GM23338 (cell line): Measurements from ENCODE around the gene EGR1. TPM values are rescaled to one million over a fixed set of nuclear protein-coding genes. Genes with fewer than 3 reads are reported as not detected.

Source experiments
- ATAC-seq: fragments of 200-7000 bp; cut with Tn5 transposase; 3 replicates; pipeline ENCODE4 v1.9.1; 2020
- DNase-seq: peaks from one replicate; pipeline ENCODE4 v3.0.0-alpha.2; 2015; ENCODE audit warnings: low spot score
- H2AFZ ChIP-seq: fragments of 200-600 bp; sonication (generic); 2 replicates; pipeline ENCODE4 v1.8.0; 2016; ENCODE audit warnings: antibody characterized with exemption, mild to moderate bottlenecking, moderate library complexity
- H3F3A ChIP-seq: fragments of 200-600 bp; sonication (generic); replicated peaks from 2 replicates; pipeline ENCODE4 v1.8.0; 2017; ENCODE audit warnings: antibody characterized with exemption, mixed run types, low read depth
- H3K27ac ChIP-seq: fragments of 200-600 bp; sonication (generic); 2 replicates; pipeline ENCODE4 v1.6.1; 2016; ENCODE audit warnings: low read depth
- H3K27me3 ChIP-seq: fragments of 200-600 bp; sonication (generic); 2 replicates; pipeline ENCODE4 v1.8.0; 2016; ENCODE audit warnings: mild to moderate bottlenecking, mixed run types, moderate library complexity; ENCODE audit not compliant: insufficient read depth
- H3K36me3 ChIP-seq: fragments of 200-600 bp; sonication (generic); 2 replicates; pipeline ENCODE4 v1.8.0; 2016; ENCODE audit warnings: mild to moderate bottlenecking; ENCODE audit not compliant: insufficient read depth
- H3K4me1 ChIP-seq: fragments of 200-600 bp; sonication (generic); 2 replicates; pipeline ENCODE4 v1.8.0; 2016; ENCODE audit warnings: mild to moderate bottlenecking, moderate library complexity; ENCODE audit not compliant: insufficient read depth
- H3K4me2 ChIP-seq: fragments of 200-600 bp; sonication (generic); 2 replicates; pipeline ENCODE4 v1.7.1; 2017; ENCODE audit warnings: mixed run types
- H3K4me3 ChIP-seq: fragments of 200-600 bp; sonication (generic); 2 replicates; pipeline ENCODE4 v1.6.1; 2016; ENCODE audit warnings: mixed run types
- H3K79me2 ChIP-seq: fragments of 200-600 bp; sonication (generic); replicated peaks from 2 replicates; pipeline ENCODE4 v1.8.0; 2017; ENCODE audit warnings: mild to moderate bottlenecking; ENCODE audit not compliant: insufficient read depth
- H3K9me2 ChIP-seq: fragments of 200-600 bp; sonication (generic); 2 replicates; pipeline ENCODE4 v1.8.0; 2017; ENCODE audit not compliant: insufficient read depth
- H4K20me1 ChIP-seq: fragments of 200-600 bp; sonication (generic); replicated peaks from 2 replicates; pipeline ENCODE4 v1.8.0; 2017; ENCODE audit warnings: mild to moderate bottlenecking; ENCODE audit not compliant: insufficient read depth
- H3K27ac Mint-ChIP-seq: 2 replicates; pipeline ENCODE4 v1.8.0; 2020; ENCODE audit warnings: inconsistent platforms, mild to moderate bottlenecking, moderate library complexity, mixed read lengths
- H3K27me3 Mint-ChIP-seq: 3 replicates; pipeline ENCODE4 v1.8.0; 2022; ENCODE audit warnings: low read depth, mild to moderate bottlenecking, moderate library complexity, mixed read lengths, inconsistent platforms; ENCODE audit not compliant: insufficient read depth, poor library complexity
- H3K36me3 Mint-ChIP-seq: 3 replicates; pipeline ENCODE4 v1.8.0; 2021; ENCODE audit warnings: low read depth, mild to moderate bottlenecking, inconsistent platforms, moderate library complexity, mixed read lengths
- H3K4me1 Mint-ChIP-seq: 3 replicates; pipeline ENCODE4 v1.8.0; 2020; ENCODE audit warnings: mild to moderate bottlenecking, inconsistent platforms, mixed read lengths
- H3K4me3 Mint-ChIP-seq: 3 replicates; pipeline ENCODE4 v1.8.0; 2021; ENCODE audit warnings: moderate library complexity, mild to moderate bottlenecking, inconsistent platforms, mixed read lengths
- H3K9me3 Mint-ChIP-seq: 3 replicates; pipeline ENCODE4 v1.8.0; 2020; ENCODE audit warnings: moderate library complexity, mild to moderate bottlenecking, inconsistent platforms, mixed read lengths
- CREB1 ChIP-seq: fragments of 250-450 bp; sonication (Bioruptor Pico); IDR thresholded peaks from 2 replicates; pipeline ENCODE4 v1.5.0; 2020; ENCODE audit warnings: low read depth, mild to moderate bottlenecking, moderate library complexity
- CTCF ChIP-seq, 2 experiments: fragments of 200-600 bp in 1 of 2; sonication (generic) in 1 of 2; conservative IDR thresholded peaks; 2 replicates each; pipeline versions ENCODE4 v1.5.1 to v1.6.1; 2016 to 2017; ENCODE audit warnings: antibody characterized with exemption in 2 of 2, low read depth in 2 of 2, mild to moderate bottlenecking in 2 of 2, moderate library complexity in 1 of 2
- ETS1 ChIP-seq: IDR thresholded peaks from 2 replicates; pipeline ENCODE4 v1.6.1; 2016; ENCODE audit warnings: antibody characterized with exemption
- EZH2 ChIP-seq: fragments of 200-600 bp; sonication (generic); IDR thresholded peaks from one replicate; pipeline ENCODE4 v1.8.0; 2017; ENCODE audit warnings: antibody characterized with exemption, mild to moderate bottlenecking, low read depth; ENCODE audit not compliant: unreplicated experiment
- EZH2phosphoT487 ChIP-seq: fragments of 200-600 bp; sonication (generic); IDR thresholded peaks from one replicate; pipeline ENCODE4 v1.8.1; 2018; ENCODE audit warnings: antibody characterized with exemption; ENCODE audit not compliant: unreplicated experiment
- JUNB ChIP-seq: IDR thresholded peaks from one replicate; pipeline ENCODE4 v1.6.1; 2016; ENCODE audit warnings: antibody characterized with exemption; ENCODE audit not compliant: unreplicated experiment
- NANOG ChIP-seq: IDR thresholded peaks from 2 replicates; pipeline ENCODE4 v1.6.1; 2016; ENCODE audit warnings: antibody characterized with exemption, borderline replicate concordance
- POLR2AphosphoS5 ChIP-seq: IDR thresholded peaks from 2 replicates; pipeline ENCODE4 v1.6.1; 2016; ENCODE audit warnings: antibody characterized with exemption, low read depth
- STAT1 ChIP-seq: IDR thresholded peaks from one replicate; pipeline ENCODE4 v1.6.1; 2016; ENCODE audit warnings: antibody characterized with exemption; ENCODE audit not compliant: unreplicated experiment
- ZNF114 ChIP-seq: fragments of 250-450 bp; sonication (Bioruptor Pico); IDR thresholded peaks from 2 replicates; pipeline ENCODE4 v1.5.0; 2020; ENCODE audit warnings: mild to moderate bottlenecking, moderate library complexity
- polyA plus RNA-seq: library from polyadenylated mRNA; unstranded; fragments of >200 nt; fragmentation: Nextera tagmentation; extraction: Ambion mirVana; gene quantifications from 2 replicates; pipeline ENCODE4 v1.2.1, GENCODE V29; 2016
- total RNA-seq: library from RNA; depleted of rRNA; stranded (reverse); fragments of >200 nt; shearing (Covaris generic); gene quantifications from 2 replicates; pipeline ENCODE4 v1.2.3, GENCODE V29; 2014

The EGR1 gene
- total and polyA plus RNA-seq, 2 experiments from 2014 or later, result 13.5 to 60.3 TPM

- H3K27me3 Mint-ChIP-seq, result peaks cover 25% of the 10 kb centered on the region
- H3K4me3 ChIP-seq, result no peak overlapping the region
- no peak overlapping the region for H3K4me3 Mint-ChIP-seq
- H3K4me1 ChIP-seq, result peaks cover 11% of the 10 kb centered on the region
- H3F3A ChIP-seq, result peaks cover 19% of the 10 kb centered on the region
- no peak overlapping the region for H3K4me2 ChIP-seq
- no peak overlapping the region for H2AFZ ChIP-seq
- peaks cover 29% of the 10 kb centered on the region for H3K4me1 Mint-ChIP-seq
- no peaks in the 10 kb centered on the region for H3K9me2 ChIP-seq
- H3K27me3 ChIP-seq, result no peaks in the 10 kb centered on the region; the same call in 1 of the 2 replicates
- no peaks in the 10 kb centered on the region for H4K20me1 ChIP-seq
- no peaks in the 10 kb centered on the region; the same call in 1 of the 2 replicates for H3K36me3 ChIP-seq
- H3K36me3 Mint-ChIP-seq, result peaks cover 7% of the 10 kb centered on the region; the same call in 2 of the 3 replicates
- no peak for ATAC-seq
- H3K9me3 Mint-ChIP-seq, result no peaks in the 10 kb centered on the region
- no peak for DNase-seq
- no peaks in the 10 kb centered on the region for H3K79me2 ChIP-seq
- TF ChIP-seq STAT1 (no peak), NANOG (no peak), ETS1 (no peak), CREB1 (no peak), EZH2 (no peak), EZH2phosphoT487 (no peak), CTCF (conservative IDR thresholded peaks at IDR 0.05; ENCODE audit: low read depth in 2 of 2) (no peak), JUNB (no peak), ZNF114 (CRISPR knock-in tag) (no peak)
- no peak overlapping the region for H3K27ac Mint-ChIP-seq
- H3K27ac ChIP-seq, result no peak overlapping the region
Measured at GRCh38 chr5:138441221-138441620, 24.1 kb upstream of the EGR1 start.

- Histone ChIP-seq H2AFZ (no peak overlapping the region), H3K79me2 (no peaks in the 10 kb centered on the region), H3K36me3 (no peaks in the 10 kb centered on the region), H3K4me1 (peaks cover 7% of the 10 kb centered on the region), H3K27ac (no peak overlapping the region), H3K27me3 (no peaks in the 10 kb centered on the region; the same call in 1 of the 2 replicates), H3K4me3 (no peak overlapping the region), H3K4me2 (no peak overlapping the region), H3K9me2 (no peaks in the 10 kb centered on the region), H3F3A (peaks cover 6% of the 10 kb centered on the region; the same call in 1 of the 2 replicates), H4K20me1 (no peaks in the 10 kb centered on the region)
- peaks cover 7% of the 10 kb centered on the region; the same call in 1 of the 3 replicates for H3K36me3 Mint-ChIP-seq
- peaks cover 25% of the 10 kb centered on the region for H3K27me3 Mint-ChIP-seq
- no peak overlapping the region for H3K27ac Mint-ChIP-seq
- ATAC-seq (no peak), DNase-seq (no peak)
- H3K4me1 Mint-ChIP-seq, result peaks cover 28% of the 10 kb centered on the region
- no peaks in the 10 kb centered on the region for H3K9me3 Mint-ChIP-seq
- H3K4me3 Mint-ChIP-seq, result no peak overlapping the region
- TF ChIP-seq JUNB (no peak), ETS1 (no peak), CTCF (conservative IDR thresholded peaks at IDR 0.05; ENCODE audit: low read depth in 2 of 2) (no peak), EZH2 (no peak), POLR2AphosphoS5 (no peak)
Measured at GRCh38 chr5:138444078-138444773, 21.1 kb upstream of the EGR1 start.
